ENCODE measurements around the gene MAMDC4.

GRCh38 chr9:136832581-136832980 lies 19.6 kb upstream of the MAMDC4 start:
- TF ChIP-seq CTCF (IDR thresholded peaks at IDR 0.05; ENCODE audit: borderline replicate concordance, extremely low read depth, low read length, poor library complexity, severe bottlenecking) (no peak), EZH2 (IDR thresholded peaks at IDR 0.05; ENCODE audit: borderline replicate concordance, low read depth, low read length, severe bottlenecking) (no peak)

All from DND-41 (cell line).